IgD-negative memory B cell (primary cell): ENCODE data around the gene PXMP2. TPM values are rescaled to one million over a fixed set of nuclear protein-coding genes. Genes with fewer than 3 reads are reported as not detected.

ENCODE experiments used
- H3K27ac Mint-ChIP-seq, 3 donors: one replicate each; pipeline ENCODE4 v1.8.0; 2020 to 2022; ENCODE audit warnings: mild to moderate bottlenecking in 3 of 3, mixed read lengths in 3 of 3, moderate library complexity in 1 of 3
- H3K27me3 Mint-ChIP-seq: one replicate; pipeline ENCODE4 v1.8.0; 2021; ENCODE audit warnings: mixed read lengths
- H3K36me3 Mint-ChIP-seq: one replicate; pipeline ENCODE4 v1.8.0; 2020; ENCODE audit warnings: mild to moderate bottlenecking, mixed read lengths
- H3K4me1 Mint-ChIP-seq, 3 donors: one replicate each; pipeline ENCODE4 v1.8.0; 2020 to 2022; ENCODE audit warnings: mixed read lengths in 3 of 3, mild to moderate bottlenecking in 1 of 3
- H3K4me3 Mint-ChIP-seq, 4 donors: one replicate each; pipeline ENCODE4 v1.8.0; 2020 to 2022; ENCODE audit warnings: mild to moderate bottlenecking in 4 of 4, mixed read lengths in 4 of 4, moderate library complexity in 3 of 4
- H3K9me3 Mint-ChIP-seq, 3 donors: one replicate each; pipeline ENCODE4 v1.8.0; 2020 to 2021; ENCODE audit warnings: mixed read lengths in 3 of 3, mild to moderate bottlenecking in 1 of 3
- polyA plus RNA-seq: library from polyadenylated mRNA; unstranded; fragments of 300-500 nt; fragmentation: Illumina TruSeq; gene quantifications from one replicate; pipeline ENCODE4 v1.2.3, GENCODE V29; 2021

Gene PXMP2
- polyA plus RNA-seq, 1 donor from 2014 or later: 6.2 TPM

DNA sequence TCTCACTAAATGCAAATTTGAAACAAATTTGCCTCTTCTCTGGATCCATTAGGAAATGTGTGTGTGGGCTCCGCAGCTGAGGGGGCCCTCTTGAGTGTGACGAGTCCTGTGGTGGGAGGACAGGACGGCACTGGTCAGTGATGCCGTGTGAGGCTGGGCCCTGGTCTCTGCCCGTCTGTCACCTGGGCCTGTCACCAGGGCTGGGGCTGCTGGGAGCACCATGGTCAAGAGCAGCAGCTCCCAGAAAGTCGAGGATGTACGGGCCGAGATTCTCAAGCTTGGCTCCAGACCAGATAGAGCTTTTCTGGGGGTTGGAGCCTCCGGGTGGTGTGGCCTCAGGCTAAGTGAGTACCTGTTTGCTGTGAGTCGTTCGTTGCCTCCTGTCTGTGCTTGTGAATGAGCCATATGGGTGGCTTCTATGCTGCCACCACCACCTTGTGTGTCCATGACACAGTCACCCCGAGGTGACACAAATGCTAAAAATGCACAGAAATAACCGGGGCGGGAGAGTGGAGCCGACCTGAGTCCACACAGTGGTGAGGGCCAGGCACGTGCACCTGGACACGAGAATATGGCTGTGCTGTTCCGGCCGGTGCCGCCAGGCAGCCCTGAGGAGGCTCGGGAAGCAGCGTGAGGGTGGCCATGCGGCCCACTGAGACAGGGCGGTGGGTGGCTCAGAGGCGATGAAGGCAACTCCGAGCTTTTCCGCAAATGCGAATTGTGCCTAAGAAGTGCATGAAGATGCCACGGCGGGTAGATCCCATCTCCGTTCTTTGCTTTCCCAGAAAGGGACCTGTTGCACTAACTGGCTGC lies 32.0 kb downstream of the PXMP2 start:
- no peaks in the 10 kb centered on the region for H3K27me3 Mint-ChIP-seq
- peak overlapping the region in 2 of 4 donors; percentile 5 to 23 for H3K4me3 Mint-ChIP-seq
- no peaks in the 10 kb centered on the region for H3K9me3 Mint-ChIP-seq
- peaks cover 3% of the 10 kb centered on the region for H3K36me3 Mint-ChIP-seq
- H3K27ac Mint-ChIP-seq: peak overlapping the region in 1 of 3 donors; percentile 53
- peaks cover 0 to 4% (median 0%) of the 10 kb centered on the region in 3 donors for H3K4me1 Mint-ChIP-seq

- Mint-ChIP-seq H3K27me3 (no peaks in the 10 kb centered on the region), H3K36me3 (peaks cover 5% of the 10 kb centered on the region), H3K4me1 (peaks cover 0 to 1% (median 0%) of the 10 kb centered on the region in 3 donors)
Observed at GRCh38 chr12:132719954-132720324, 32.6 kb downstream of the PXMP2 start.

DNA sequence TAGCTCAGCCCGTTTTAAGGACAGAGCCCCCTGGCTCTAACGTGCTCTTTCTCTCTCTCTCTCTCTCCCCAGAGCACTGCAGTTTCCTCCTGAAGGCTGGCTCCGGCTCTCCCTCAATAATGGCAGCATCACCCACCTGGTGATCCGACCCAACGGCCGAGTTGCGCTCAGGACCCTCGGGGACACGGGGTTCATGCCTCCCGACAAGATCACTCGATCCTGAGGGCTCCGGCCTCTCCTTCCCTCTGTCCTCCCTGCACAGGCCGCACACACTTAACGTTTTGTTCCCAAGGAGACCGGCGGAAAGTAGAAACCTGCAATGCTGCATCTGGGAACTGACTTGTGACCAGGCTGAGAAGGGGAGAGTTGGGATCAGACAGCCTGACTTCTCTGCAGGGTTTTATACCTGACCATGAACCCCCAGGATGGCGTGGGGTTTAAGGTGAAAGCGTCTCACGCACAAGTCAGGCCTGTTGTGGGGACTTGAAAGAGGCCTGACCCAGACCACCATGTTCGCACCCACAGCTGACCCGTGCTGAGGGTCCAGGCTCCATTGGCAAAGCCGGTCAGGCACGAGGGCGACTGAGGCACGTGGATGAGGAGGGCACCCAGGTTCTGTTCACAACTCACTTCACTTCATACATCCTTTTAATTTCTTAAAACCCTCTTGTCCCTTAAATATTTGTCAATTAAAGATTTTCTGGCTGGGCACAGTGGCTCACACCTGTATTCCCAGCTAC lies 33.4 kb downstream of the PXMP2 start:
- H3K4me3 Mint-ChIP-seq: no peak overlapping the region
- peaks cover 5% of the 10 kb centered on the region for H3K36me3 Mint-ChIP-seq
- H3K4me1 Mint-ChIP-seq: peaks cover 0 to 1% (median 0%) of the 10 kb centered on the region in 3 donors
- H3K27ac Mint-ChIP-seq: peak overlapping the region in 2 of 3 donors; percentile 18 to 87
- no peaks in the 10 kb centered on the region for H3K9me3 Mint-ChIP-seq
- H3K27me3 Mint-ChIP-seq: no peaks in the 10 kb centered on the region

More at GRCh38 chr12:132719954-132720324, 32.6 kb downstream of the PXMP2 start:
- no peak overlapping the region for H3K4me3 Mint-ChIP-seq
- H3K27ac Mint-ChIP-seq: no peak overlapping the region
- no peaks in the 10 kb centered on the region for H3K9me3 Mint-ChIP-seq

DNA sequence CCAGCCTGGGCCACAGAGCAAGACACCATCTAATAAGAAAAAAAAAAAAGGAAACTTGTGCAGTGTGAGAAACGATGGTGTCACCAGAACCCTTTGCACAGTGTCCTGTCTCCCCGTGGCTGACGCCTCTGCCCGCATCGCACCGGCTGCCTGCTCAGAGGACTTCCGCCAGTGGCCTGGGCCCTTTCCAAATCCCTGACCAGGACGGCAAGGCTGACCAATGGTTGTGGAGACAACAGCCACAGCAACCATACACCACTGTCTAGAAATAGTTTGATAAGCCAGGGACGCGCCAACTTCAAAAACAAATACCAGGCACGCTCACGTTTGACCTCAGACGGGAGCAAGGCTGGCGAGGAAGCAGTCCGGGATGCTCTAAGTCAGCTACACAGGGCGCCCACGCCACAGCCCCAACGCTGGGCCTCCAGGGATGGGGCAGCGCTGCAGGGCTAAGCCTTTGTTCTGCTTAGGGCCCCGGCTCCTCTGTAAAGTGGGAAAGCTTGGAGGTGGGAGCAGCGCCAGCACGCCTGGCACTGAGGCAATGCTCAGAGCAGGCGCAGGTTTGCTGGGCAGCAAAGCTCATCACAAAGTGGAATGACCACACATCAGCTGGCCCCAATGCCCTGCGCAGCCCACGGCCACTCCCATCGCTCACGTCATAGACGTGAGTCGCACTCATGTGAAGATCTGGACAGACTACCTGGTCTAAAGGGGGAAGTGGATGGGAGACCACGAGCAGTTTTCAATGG lies 35.8 kb downstream of the PXMP2 start:
- H3K36me3 Mint-ChIP-seq: peaks cover 7% of the 10 kb centered on the region
- no peaks in the 10 kb centered on the region for H3K4me1 Mint-ChIP-seq
- H3K9me3 Mint-ChIP-seq: no peaks in the 10 kb centered on the region
- peak overlapping the region in 2 of 3 donors; percentile 39 to 81 for H3K27ac Mint-ChIP-seq
- H3K4me3 Mint-ChIP-seq: no peak overlapping the region
- H3K27me3 Mint-ChIP-seq: no peaks in the 10 kb centered on the region

- Mint-ChIP-seq H3K4me1 (no peaks in the 10 kb centered on the region), H3K36me3 (peaks cover 8% of the 10 kb centered on the region), H3K9me3 (no peaks in the 10 kb centered on the region), H3K27ac (peak overlapping the region in 2 of 3 donors; percentile 39 to 81), H3K4me3 (no peak overlapping the region), H3K27me3 (no peaks in the 10 kb centered on the region)
Observed at GRCh38 chr12:132723764-132724140, 36.4 kb downstream of the PXMP2 start.

GRCh38 chr12:132724506-132725241 lies 37.3 kb downstream of the PXMP2 start:
- no peaks in the 10 kb centered on the region for H3K27me3 Mint-ChIP-seq
- no peaks in the 10 kb centered on the region for H3K9me3 Mint-ChIP-seq
- no peak overlapping the region for H3K4me3 Mint-ChIP-seq
- H3K27ac Mint-ChIP-seq: no peak overlapping the region
- no peaks in the 10 kb centered on the region for H3K4me1 Mint-ChIP-seq
- H3K36me3 Mint-ChIP-seq: peaks cover 8% of the 10 kb centered on the region

- no peaks in the 10 kb centered on the region for H3K9me3 Mint-ChIP-seq
- H3K4me1 Mint-ChIP-seq: peaks cover 0 to 1% (median 0%) of the 10 kb centered on the region in 3 donors
- H3K27ac Mint-ChIP-seq: no peak overlapping the region
- no peaks in the 10 kb centered on the region for H3K27me3 Mint-ChIP-seq
- H3K4me3 Mint-ChIP-seq: no peak overlapping the region
- peaks cover 8% of the 10 kb centered on the region for H3K36me3 Mint-ChIP-seq
Observed at GRCh38 chr12:132726386-132726785, 39.0 kb downstream of the PXMP2 start.

- Mint-ChIP-seq H3K27me3 (no peaks in the 10 kb centered on the region), H3K9me3 (peaks cover 0 to 2% (median 0%) of the 10 kb centered on the region in 3 donors), H3K27ac (no peak overlapping the region), H3K4me3 (no peak overlapping the region), H3K36me3 (peaks cover 10% of the 10 kb centered on the region), H3K4me1 (peaks cover 0 to 1% (median 0%) of the 10 kb centered on the region in 3 donors)
Observed at GRCh38 chr12:132727091-132727794, 39.9 kb downstream of the PXMP2 start.

DNA sequence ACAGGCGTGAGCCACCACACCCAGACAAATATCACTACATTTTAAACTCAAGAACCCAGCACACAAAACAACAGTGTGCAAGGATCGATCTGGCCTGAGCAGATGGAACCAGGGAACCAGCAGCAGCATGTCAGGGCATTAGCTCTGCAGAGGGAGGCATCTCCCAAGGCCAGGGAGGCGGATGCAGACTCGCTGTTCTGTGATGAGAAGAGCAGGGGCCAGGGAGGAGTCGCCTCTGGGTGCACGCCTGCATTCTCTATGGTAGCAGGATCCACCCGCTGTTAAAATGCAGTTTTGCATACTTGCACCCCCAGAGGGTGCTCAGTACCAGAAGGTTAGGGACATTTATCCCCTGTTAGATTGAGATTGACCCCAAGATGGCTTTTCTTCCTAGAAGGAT lies 41.1 kb downstream of the PXMP2 start:
- Mint-ChIP-seq H3K27ac (no peak overlapping the region), H3K4me3 (no peak overlapping the region), H3K36me3 (peaks cover 10% of the 10 kb centered on the region), H3K27me3 (no peaks in the 10 kb centered on the region), H3K4me1 (peaks cover 0 to 1% (median 0%) of the 10 kb centered on the region in 3 donors), H3K9me3 (peaks cover 0 to 2% (median 0%) of the 10 kb centered on the region in 3 donors)

- Mint-ChIP-seq H3K4me3 (peak overlapping the region in 1 of 4 donors; percentile 29), H3K4me1 (peaks cover 0 to 1% (median 0%) of the 10 kb centered on the region in 3 donors), H3K27me3 (no peaks in the 10 kb centered on the region), H3K36me3 (peaks cover 7% of the 10 kb centered on the region), H3K27ac (no peak overlapping the region), H3K9me3 (peaks cover 0 to 2% (median 0%) of the 10 kb centered on the region in 3 donors)
Observed at GRCh38 chr12:132729541-132730320, 42.3 kb downstream of the PXMP2 start.

- peaks cover 0 to 1% (median 0%) of the 10 kb centered on the region in 3 donors for H3K4me1 Mint-ChIP-seq
Observed at GRCh38 chr12:132730353-132730752, 43.0 kb downstream of the PXMP2 start.

DNA sequence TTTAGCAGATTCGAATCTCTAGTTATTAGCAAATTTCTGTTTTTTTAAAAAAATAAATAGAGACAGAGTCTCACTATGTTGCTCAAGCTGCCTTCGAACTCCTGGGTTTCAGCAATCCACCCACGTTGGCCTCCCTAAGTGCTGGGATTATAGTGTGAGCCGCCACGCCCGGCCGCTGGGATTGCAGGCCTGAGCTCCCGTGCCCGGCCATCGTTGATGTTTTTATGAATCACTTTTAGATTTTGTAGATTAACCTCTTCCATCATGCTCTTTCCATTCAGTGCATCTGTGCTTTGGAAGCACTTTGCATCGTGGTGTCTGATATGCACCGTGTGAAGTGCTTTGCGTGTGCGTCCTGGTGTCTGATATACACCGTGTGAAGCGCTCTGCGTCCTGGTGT lies 44.2 kb downstream of the PXMP2 start:
- peaks cover 7% of the 10 kb centered on the region for H3K36me3 Mint-ChIP-seq
- H3K27ac Mint-ChIP-seq: peak overlapping the region in 1 of 3 donors; percentile 2
- peaks cover 0 to 1% (median 0%) of the 10 kb centered on the region in 3 donors for H3K4me1 Mint-ChIP-seq
- H3K4me3 Mint-ChIP-seq: peak overlapping the region in 1 of 4 donors; percentile 34
- peaks cover 0 to 2% (median 0%) of the 10 kb centered on the region in 3 donors for H3K9me3 Mint-ChIP-seq
- H3K27me3 Mint-ChIP-seq: no peaks in the 10 kb centered on the region

More at GRCh38 chr12:132730353-132730752, 43.0 kb downstream of the PXMP2 start:
- Mint-ChIP-seq H3K36me3 (peaks cover 7% of the 10 kb centered on the region), H3K27me3 (no peaks in the 10 kb centered on the region), H3K27ac (no peak overlapping the region), H3K4me3 (peak overlapping the region in 1 of 4 donors; percentile 29), H3K9me3 (peaks cover 0 to 2% (median 0%) of the 10 kb centered on the region in 3 donors)

GRCh38 chr12:132734206-132734605 lies 46.8 kb downstream of the PXMP2 start:
- H3K4me1 Mint-ChIP-seq: peaks cover 0 to 1% (median 0%) of the 10 kb centered on the region in 3 donors
- H3K4me3 Mint-ChIP-seq: no peak overlapping the region
- H3K27ac Mint-ChIP-seq: no peak overlapping the region
- peaks cover 0 to 2% (median 0%) of the 10 kb centered on the region in 3 donors for H3K9me3 Mint-ChIP-seq
- peaks cover 4% of the 10 kb centered on the region for H3K36me3 Mint-ChIP-seq
- H3K27me3 Mint-ChIP-seq: no peaks in the 10 kb centered on the region
